Measurements from ENCODE around the gene ACAP1. TPM values are rescaled to one million over a fixed set of nuclear protein-coding genes. Genes with fewer than 3 reads are reported as not detected.

Gene ACAP1
- not detected in 2 replicates for total RNA-seq (2014; rRNA removed; shearing (Covaris generic))

GRCh38 chr17:7336240-7337175, at the start of gene ACAP1:
Gene ACAP1 (plus strand): TSS chr17:7336529. CDS start chr17:7336735, 206 bp downstream.
- no peak for DNase-seq (ENCODE audit: low read depth)

DNA sequence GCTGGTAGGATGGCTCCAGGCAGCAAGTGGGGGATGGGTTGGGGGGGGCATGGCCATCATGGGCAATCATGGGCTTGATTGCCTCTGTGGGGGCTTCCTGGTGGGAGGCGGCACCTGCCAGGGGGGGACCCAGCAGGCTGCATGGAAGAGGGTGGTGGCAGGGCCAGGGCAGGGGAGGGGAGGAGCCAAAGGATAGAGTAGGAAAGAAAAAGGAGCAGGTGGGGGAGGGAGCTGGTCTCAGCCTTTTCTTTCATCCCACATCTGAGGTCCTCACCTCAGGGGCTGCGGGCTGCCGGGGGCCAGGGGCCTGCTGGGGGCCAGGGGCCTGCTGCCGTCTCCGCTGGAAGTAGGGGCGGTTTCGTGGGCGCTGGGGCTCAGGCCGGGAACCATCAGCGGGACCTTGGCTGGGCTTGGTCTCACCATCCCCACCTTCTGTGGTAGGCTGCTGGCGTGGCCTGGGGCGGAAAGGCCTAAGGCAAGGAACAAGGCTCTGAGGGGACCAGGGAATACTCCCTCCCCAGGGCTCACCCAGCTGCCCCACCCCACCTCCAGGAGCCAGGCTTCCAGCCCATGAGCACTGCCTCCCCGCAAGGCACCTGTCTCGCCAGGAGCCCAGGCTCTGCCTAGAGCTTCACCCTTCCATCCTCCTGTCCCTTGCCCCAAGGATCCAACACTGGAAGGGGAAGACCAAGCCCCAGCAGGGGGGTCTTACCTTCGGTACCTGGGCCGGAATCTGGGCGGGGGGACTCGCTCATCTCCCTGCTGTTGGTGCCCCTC, 46.9 kb upstream of the ACAP1 start:
- DNase-seq (ENCODE audit: low read depth): no peak

DNA sequence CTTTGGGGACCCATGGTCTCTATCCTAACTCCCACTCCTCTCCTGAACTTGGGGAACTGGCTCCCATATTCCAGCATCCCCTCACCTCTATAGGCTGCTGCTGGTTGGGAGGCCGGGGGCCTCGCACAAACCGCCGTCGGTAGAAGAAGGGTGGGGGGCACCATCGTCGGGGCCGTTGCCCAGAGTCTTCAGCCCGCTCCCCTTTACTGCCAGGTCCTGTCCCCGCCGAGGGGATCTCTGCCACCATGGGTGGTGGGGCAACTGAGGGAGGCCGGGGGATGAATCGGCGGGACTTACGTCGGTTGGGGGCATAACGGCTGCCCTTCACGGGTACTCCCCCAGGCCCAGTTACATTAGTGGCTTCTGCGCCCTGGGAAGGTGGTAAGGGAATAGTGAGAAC, 46.2 kb upstream of the ACAP1 start:
- no peak for DNase-seq (ENCODE audit: low read depth)

GRCh38 chr17:7290685-7291084, 45.6 kb upstream of the ACAP1 start:
- no peak for DNase-seq (ENCODE audit: low read depth)

GRCh38 chr17:7292194-7292593, 44.1 kb upstream of the ACAP1 start:
- DNase-seq (ENCODE audit: low read depth): no peak

GRCh38 chr17:7292729-7293128, 43.6 kb upstream of the ACAP1 start:
- DNase-seq (ENCODE audit: low read depth): no peak

GRCh38 chr17:7293159-7293558, 43.2 kb upstream of the ACAP1 start:
- peak; percentile 76 for DNase-seq (ENCODE audit: low read depth)

DNA sequence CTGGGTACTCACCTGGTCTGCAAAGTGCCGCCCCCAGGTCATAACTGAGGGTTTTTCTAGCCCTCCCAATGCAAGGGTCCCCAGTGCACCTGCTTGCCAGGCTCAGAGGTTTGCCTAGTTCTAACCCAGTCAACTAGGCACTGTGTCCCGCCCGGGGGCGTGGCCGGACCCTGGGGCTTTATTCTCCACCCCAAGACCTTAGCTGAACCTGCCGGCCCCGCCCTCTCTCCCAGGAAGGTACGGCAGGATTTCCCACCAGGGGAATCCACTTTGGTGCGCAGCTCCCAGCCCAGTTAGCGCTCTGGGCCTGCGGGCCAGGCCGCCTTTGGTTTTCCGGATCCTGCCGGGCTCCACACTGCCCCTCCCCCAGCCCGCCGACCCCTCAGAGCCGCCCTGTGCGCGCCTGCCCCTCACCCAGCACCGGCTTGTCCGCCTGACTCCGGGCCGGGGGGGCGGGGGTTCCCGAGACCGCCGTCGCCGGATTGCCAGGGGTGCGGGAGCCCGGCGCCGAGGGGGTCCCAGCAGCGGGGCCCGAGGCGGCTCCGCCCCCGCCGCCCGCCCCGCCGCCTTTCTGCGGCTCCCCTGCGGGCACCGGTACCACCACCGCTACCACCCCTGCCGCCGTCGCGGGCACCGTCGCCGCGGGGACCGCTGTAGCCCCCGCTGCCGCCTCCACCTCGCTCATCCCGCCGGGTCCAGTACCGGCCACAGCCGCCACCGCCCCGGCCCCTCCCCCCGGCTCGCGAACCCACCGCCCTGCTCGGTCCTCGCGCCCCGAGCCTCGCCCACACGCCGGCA, 42.3 kb upstream of the ACAP1 start:
- DNase-seq (ENCODE audit: low read depth): no peak

DNA sequence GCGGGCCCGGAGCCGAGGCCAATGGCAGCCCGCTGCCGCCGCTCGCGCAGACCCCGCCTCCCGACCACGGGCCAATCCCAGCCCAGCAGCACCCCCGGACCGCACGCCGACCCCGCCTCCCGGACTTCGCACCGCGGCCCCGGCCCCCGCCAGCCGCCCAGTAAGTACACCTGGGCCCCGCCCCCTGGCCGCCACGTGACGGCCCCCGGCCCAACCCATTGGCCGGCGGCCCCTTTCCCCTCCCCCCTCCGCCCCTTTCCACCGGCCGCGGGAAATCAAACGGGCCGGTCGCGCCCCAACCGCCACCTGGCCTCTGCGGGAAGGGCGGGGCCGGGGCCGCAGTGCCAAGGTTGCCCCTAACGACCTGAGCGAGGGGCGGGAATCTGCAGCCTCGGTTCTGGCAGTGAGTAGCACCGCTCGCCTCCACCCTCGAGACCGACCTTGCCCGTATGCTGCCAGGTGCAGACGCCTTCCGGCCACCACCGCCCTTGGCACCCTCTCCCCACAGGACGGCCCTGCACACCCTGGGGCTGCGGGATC, 41.6 kb upstream of the ACAP1 start, which contains the start of gene YBX2:
Gene YBX2, minus strand, starts transcription at position 26 of the 540 bp plus-strand sequence. CDS start 139 bp downstream, outside the sequence.
- peak; percentile 66 for DNase-seq (ENCODE audit: low read depth)

DNA sequence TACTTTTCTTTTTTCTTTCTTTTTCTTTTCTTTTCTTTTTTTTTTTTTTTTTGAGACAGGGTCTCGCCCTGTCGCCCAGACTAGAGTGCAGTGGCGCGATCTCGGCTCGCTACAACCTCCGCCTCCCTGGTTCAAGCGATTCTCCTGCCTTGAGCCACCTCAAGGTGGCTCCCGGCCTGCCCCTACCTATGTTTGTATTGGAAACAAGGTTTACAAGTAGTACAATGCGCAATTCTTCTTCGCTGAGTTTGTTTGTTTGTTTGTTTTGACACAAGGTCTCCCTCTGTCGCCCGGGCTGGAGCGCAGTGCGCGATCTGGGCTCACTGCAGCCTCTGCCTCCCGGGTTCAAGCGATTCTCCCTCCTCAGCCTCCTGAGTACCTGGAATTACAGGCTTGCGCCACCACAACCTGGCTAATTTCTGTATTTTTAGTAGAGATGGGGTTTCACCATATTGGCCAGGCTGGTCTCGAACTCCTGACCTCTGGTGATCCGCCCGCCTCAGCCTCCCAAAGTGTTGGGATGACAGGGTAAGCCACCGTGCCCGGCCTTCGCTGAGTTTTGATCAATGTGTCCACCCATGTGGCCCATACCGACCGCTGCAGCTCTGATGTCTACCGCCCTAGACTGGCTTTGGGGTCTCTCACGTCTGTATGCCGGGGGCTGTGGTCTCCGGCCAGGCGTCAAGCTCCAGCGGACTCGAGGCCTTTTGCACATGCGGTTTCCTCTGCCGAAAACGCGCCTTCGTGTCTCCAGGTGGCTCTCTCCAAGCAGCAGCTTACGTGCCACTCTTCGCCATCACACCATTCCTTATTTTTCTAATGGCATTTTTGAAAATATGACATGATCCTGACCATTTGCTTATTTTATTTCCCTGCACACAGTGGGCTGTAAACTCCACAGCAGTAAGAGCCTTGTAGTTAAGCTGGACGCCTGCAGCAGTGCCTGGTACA, 40.8 kb upstream of the ACAP1 start:
- DNase-seq (ENCODE audit: low read depth): no peak

GRCh38 chr17:7296189-7296861, 40.0 kb upstream of the ACAP1 start:
- peak; percentile 73 for DNase-seq (ENCODE audit: low read depth)

- no peak for DNase-seq (ENCODE audit: low read depth)
These were observed 32.1 kb upstream of the ACAP1 start for GRCh38 chr17:7304179-7304578.

DNA sequence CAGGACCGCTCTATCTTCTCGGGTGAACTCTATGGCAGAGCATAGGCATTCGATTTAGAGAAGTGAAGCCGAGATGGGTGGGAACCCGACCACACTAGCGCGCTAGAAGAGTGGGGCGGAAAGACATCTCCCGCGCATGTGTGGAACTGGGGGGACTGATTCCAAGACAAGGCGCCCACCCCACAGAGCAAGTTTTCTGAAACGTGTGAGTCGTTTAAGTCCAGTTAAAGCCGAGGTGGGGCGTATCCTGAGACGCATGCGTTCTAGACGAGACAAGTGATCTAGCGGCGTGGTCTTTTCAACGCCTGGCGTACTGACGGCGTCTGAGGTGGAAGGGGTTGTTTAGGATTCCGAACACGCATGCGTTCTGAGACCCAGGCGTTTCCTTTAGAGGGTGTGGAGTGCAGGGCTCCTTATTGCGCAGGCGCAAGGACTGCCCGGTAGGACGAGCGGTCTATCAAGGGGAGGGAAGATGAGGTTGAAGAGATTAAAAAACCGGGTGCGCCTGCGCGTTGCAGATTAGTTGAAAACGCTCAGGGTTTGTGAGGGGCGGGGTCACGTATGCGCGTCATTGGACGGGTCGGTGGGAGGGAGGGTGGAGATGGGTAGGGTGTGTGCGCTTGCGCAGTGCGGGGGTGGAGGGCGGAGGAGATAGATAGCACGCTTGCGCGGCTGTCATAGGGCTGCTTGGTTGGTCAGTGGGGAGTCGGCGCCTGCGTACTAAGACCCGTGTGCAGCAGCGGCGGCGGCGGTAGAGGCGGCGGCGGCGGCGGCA, 29.2 kb upstream of the ACAP1 start, which contains the start of gene EIF5A:
Gene EIF5A, plus strand, starts transcription at position 718 of the 775 bp plus-strand sequence. CDS start 2,008 bp downstream, outside the sequence.
- DNase-seq (ENCODE audit: low read depth): peak; percentile 100

GRCh38 chr17:7307686-7308624, 28.4 kb upstream of the ACAP1 start:
- DNase-seq (ENCODE audit: low read depth): peak; percentile 22

- peak; percentile 85 for DNase-seq (ENCODE audit: low read depth)
These were observed 27.5 kb upstream of the ACAP1 start for GRCh38 chr17:7308625-7309433.

- DNase-seq (ENCODE audit: low read depth): no peak
These were observed 26.7 kb upstream of the ACAP1 start for GRCh38 chr17:7309628-7310027.

Measured in M059J (cell line).